Type B pancreatic cell (in vitro differentiated cells): ENCODE results near the gene MICU1. TPM values are rescaled to one million over a fixed set of nuclear protein-coding genes. Genes with fewer than 3 reads are reported as not detected.
"Not testable (repeated sequence)": the region's sequence is repeated elsewhere in the genome, so short reads cannot be mapped to it uniquely, and the experiment has no call there.

Experiments used
- DNase-seq: peaks from one replicate; pipeline ENCODE4 v3.0.0; 2021; ENCODE audit warnings: mixed read lengths; ENCODE audit not compliant: unreplicated experiment; ENCODE audit errors: extremely low spot score
- H3K27ac Mint-ChIP-seq: 2 replicates; pipeline ENCODE4 v1.8.0; 2021; ENCODE audit warnings: mild to moderate bottlenecking, mixed read lengths
- H3K27me3 Mint-ChIP-seq: 2 replicates; pipeline ENCODE4 v1.8.0; 2021; ENCODE audit warnings: mixed read lengths
- H3K36me3 Mint-ChIP-seq: 2 replicates; pipeline ENCODE4 v1.8.0; 2021; ENCODE audit warnings: mixed read lengths
- H3K4me1 Mint-ChIP-seq: one replicate; pipeline ENCODE4 v1.8.0; 2021; ENCODE audit warnings: mixed read lengths; ENCODE audit not compliant: unreplicated experiment
- H3K4me3 Mint-ChIP-seq: 2 replicates; pipeline ENCODE4 v1.8.0; 2021; ENCODE audit warnings: mild to moderate bottlenecking, mixed read lengths
- H3K9me3 Mint-ChIP-seq: 2 replicates; pipeline ENCODE4 v1.8.0; 2021; ENCODE audit warnings: mixed read lengths
- total RNA-seq: library from RNA; stranded (reverse); gene quantifications from 2 replicates; pipeline ENCODE4 v1.2.1, GENCODE V29; 2021; ENCODE audit warnings: low replicate concordance
- TF ChIP-seq, protein P1 (sequence below): fragments of 200-600 bp; sonication (generic); conservative IDR thresholded peaks from 2 replicates; pipeline ENCODE4 v1.5.0; 2021; ENCODE audit warnings: antibody characterized with exemption, mild to moderate bottlenecking

Gene MICU1
- total RNA-seq, 1 donor from 2014 or later: 40.3 TPM

DNA sequence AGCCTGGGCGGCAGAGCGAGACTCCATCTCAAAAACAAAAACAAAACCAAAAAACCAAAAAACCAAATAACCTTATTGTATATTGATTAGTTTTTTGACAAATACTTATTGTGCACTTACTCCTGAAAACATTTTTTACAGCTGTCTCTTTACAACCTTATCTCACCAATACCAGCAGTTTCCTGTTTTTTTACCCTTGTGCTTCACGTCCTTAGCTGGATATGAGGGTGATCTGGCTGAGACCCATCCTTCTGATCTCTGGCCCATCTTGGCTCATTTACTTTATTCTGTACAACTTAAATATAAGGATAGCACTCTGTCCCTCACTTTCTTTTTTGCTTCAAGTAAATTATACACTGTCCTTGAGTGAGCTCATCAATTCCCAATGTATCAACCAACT lies 166.6 kb downstream of the MICU1 start:
- TF ChIP-seq, protein P1, sequence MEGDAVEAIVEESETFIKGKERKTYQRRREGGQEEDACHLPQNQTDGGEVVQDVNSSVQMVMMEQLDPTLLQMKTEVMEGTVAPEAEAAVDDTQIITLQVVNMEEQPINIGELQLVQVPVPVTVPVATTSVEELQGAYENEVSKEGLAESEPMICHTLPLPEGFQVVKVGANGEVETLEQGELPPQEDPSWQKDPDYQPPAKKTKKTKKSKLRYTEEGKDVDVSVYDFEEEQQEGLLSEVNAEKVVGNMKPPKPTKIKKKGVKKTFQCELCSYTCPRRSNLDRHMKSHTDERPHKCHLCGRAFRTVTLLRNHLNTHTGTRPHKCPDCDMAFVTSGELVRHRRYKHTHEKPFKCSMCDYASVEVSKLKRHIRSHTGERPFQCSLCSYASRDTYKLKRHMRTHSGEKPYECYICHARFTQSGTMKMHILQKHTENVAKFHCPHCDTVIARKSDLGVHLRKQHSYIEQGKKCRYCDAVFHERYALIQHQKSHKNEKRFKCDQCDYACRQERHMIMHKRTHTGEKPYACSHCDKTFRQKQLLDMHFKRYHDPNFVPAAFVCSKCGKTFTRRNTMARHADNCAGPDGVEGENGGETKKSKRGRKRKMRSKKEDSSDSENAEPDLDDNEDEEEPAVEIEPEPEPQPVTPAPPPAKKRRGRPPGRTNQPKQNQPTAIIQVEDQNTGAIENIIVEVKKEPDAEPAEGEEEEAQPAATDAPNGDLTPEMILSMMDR: no peak
- H3K9me3 Mint-ChIP-seq: peaks cover 4% of the 10 kb centered on the region
- peaks cover 8% of the 10 kb centered on the region for H3K36me3 Mint-ChIP-seq
- H3K4me3 Mint-ChIP-seq: no peak overlapping the region
- H3K4me1 Mint-ChIP-seq: peaks cover 11% of the 10 kb centered on the region
- no peaks in the 10 kb centered on the region for H3K27me3 Mint-ChIP-seq
- H3K27ac Mint-ChIP-seq: no peak overlapping the region
- DNase-seq: no peak

DNA sequence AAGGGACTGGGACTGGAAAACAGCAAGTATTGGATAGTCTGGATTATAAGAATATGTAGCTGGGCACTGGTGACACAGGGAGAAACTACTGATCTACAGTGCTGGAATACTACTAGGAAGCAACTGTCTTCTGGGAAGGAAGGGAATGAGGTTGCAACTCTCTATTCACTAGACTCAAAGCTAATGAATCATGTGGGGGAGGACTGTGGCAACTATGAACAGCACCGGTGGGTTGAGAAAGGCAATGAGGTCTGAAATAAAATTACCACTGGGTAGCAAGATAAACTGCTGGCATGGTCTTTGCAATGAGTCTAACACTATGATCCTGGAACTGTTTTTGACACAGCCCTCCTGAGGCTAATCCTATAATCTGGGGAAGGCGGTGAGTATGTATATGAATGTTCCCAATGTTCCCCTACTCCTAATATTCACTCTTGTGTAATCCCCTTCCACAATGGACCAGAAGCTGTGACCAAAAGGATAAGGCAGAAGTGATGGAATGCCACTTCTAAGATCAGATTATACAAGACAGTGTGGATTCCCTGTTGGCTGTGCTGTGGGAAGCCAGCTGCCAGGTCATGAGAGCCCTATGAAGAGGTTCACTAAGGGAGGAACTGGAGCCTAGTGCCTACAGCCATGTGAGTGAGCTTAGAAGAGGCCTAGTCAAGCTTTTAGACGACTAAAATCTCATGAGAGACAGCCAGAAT lies 169.8 kb downstream of the MICU1 start:
- Mint-ChIP-seq H3K4me3 (no peak overlapping the region), H3K27ac (peak overlapping the region; percentile 14), H3K9me3 (peaks cover 4% of the 10 kb centered on the region), H3K27me3 (no peaks in the 10 kb centered on the region), H3K4me1 (peaks cover 8% of the 10 kb centered on the region), H3K36me3 (peaks cover 8% of the 10 kb centered on the region)
- TF ChIP-seq, protein P1: no peak
- no peak for DNase-seq

DNA sequence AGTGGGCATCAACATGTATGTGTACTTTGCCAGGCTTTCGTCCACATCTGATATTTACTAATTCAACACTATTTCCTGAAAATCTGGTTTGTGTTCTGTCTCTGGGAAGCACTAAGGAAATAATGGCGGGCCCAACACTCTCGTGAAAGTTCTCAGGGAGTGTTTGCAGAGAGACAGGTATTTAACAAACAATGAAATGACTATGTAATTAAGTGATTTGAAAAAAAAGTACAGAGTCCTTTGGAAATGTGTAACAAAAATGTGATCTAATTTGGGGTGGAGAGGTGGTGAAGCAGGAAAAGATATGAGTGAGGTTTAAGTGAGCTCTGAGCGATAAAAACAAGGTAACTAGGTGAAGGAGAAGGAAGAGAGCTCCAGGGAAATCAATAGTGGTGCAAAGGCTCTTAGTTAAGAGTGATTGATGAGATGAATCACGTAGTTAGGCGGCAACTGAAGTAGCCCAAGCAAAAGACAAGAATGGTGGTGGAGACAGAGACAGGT lies 175.9 kb downstream of the MICU1 start:
- peak overlapping the region; percentile 66 for H3K4me3 Mint-ChIP-seq
- DNase-seq: no peak
- peaks cover 5% of the 10 kb centered on the region for H3K4me1 Mint-ChIP-seq
- H3K9me3 Mint-ChIP-seq: no peaks in the 10 kb centered on the region
- TF ChIP-seq, protein P1: no peak
- no peaks in the 10 kb centered on the region for H3K27me3 Mint-ChIP-seq
- H3K27ac Mint-ChIP-seq: peak overlapping the region; percentile 86
- peaks cover 5% of the 10 kb centered on the region for H3K36me3 Mint-ChIP-seq

DNA sequence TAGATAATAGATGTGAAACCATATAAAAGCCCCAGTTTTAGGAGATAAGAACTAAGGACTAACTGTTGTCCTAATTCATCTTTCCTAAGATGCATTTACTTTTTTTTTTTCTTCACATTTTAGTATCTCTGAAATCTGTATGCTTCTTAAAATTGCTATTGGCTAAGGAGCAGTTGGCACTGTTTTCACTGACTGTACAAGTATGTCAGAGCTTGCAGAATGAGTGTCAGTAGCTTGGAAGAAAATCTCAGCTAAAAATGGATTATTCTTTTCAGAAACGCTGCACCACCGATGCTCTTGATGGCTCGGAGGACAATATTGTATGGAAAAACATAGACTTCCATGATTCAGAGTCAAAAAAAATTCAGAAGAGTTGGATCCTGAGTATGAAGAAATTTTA lies 180.0 kb downstream of the MICU1 start:
- Mint-ChIP-seq H3K36me3 (peaks cover 9% of the 10 kb centered on the region), H3K9me3 (no peaks in the 10 kb centered on the region), H3K27ac (no peak overlapping the region), H3K27me3 (no peaks in the 10 kb centered on the region), H3K4me3 (no peak overlapping the region), H3K4me1 (peaks cover 5% of the 10 kb centered on the region)
- TF ChIP-seq, protein P1: no peak
- DNase-seq: no peak

DNA sequence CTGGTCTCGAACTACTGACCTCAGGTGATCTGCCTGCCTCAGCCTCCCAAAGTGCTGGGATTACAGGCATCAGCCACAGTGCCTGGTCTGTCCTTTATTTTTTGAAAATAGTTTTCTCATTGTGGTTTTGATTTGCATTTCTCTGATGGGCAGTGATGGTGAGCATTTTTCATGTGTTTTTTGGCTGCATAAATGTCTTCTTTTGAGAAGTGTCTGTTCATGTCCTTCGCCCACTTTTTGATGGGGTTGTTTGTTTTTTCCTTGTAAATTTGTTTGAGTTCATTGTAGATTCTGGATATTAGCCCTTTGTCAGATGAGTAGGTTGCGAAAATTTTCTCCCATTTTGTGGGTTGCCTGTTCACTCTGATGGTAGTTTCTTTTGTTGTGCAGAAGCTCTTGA lies 182.9 kb downstream of the MICU1 start:
- not testable (repeated sequence) for H3K9me3 Mint-ChIP-seq, H3K4me3 Mint-ChIP-seq, H3K27ac Mint-ChIP-seq

DNA sequence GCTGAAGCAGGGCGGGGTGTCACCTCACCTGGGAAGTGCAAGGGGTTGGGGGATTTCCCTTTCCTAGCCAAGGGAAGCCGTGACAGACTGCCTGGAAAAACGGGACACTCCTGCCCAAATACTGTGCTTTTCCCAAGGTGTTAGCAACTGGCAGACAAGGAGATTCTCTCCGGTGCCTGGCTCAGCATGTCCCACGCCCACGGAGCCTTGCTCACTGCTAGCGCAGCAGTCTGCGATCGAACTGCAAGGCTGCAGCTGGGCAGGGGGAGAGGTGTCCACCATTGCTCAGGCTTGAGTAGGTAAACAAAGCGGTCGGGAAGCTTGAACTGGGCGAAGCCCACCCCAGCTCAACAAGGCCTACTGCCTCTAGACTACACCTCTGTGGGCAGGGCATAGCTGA lies 190.3 kb downstream of the MICU1 start:
- Mint-ChIP-seq H3K4me3 (no peak overlapping the region), H3K4me1 (no peaks in the 10 kb centered on the region), H3K27me3 (no peaks in the 10 kb centered on the region), H3K27ac (no peak overlapping the region), H3K36me3 (peaks cover 11% of the 10 kb centered on the region), H3K9me3 (no peaks in the 10 kb centered on the region)
- TF ChIP-seq, protein P1: no peak
- no peak for DNase-seq

More for the DNA sequence above, 182.9 kb downstream of the MICU1 start:
- H3K36me3 Mint-ChIP-seq: peaks cover 11% of the 10 kb centered on the region
- DNase-seq, H3K27me3 Mint-ChIP-seq, H3K4me1 Mint-ChIP-seq: not testable (repeated sequence)

DNA sequence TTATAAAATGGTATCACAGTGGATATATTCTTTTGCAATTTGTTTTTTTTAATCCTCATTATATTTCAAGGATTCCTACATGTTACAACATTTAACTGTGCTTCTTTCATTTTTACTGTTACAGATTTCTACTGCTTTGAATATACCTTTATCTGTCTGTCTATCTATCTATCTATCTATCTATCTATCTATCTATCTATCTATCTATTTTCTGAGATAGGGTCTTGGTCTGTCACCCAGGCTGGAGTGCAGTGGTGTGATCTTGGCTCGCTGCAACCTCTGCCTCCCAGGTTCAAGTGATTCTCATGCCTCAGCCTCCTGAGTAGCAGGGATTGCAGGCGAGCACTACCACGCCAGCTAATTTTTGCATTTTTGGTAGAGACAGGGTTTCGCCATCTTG lies 194.9 kb downstream of the MICU1 start:
- peaks cover 10% of the 10 kb centered on the region for H3K4me1 Mint-ChIP-seq
- H3K9me3 Mint-ChIP-seq, H3K27me3 Mint-ChIP-seq, H3K36me3 Mint-ChIP-seq, H3K4me3 Mint-ChIP-seq, H3K27ac Mint-ChIP-seq, DNase-seq: not testable (repeated sequence)
